Right lobe of liver (tissue), 6 donors: ENCODE measurements around the gene ERFE. TPM values are rescaled to one million over a fixed set of nuclear protein-coding genes. Genes with fewer than 3 reads are reported as not detected.

Experiments used
- ATAC-seq, 4 donors: fragments of 200-7000 bp; cut with Tn5 transposase; one replicate each; pipeline ENCODE4 v1.9.1; 2020; ENCODE audit warnings: mild to moderate bottlenecking in 4 of 4, moderate library complexity in 4 of 4
- DNase-seq, 3 donors: peaks; one replicate each; pipeline ENCODE4 v3.0.0-alpha.2; 2020
- H3K27ac ChIP-seq, 3 donors: fragments of 200-600 bp; one replicate each; pipeline ENCODE4 v1.8.0; 2022
- H3K27me3 ChIP-seq, 2 donors: fragments of 200-600 bp; one replicate each; pipeline ENCODE4 v1.8.0; 2022
- H3K36me3 ChIP-seq, 4 donors: fragments of 200-600 bp; sonication (generic) in 1 of 4; one replicate each; pipeline versions ENCODE4 v1.5.1 to v1.8.0; 2017 to 2022; ENCODE audit warnings: control low read depth in 1 of 4
- H3K4me1 ChIP-seq, 4 donors: fragments of 200-600 bp; sonication (generic) in 1 of 4; one replicate each; pipeline versions ENCODE4 v1.5.1 to v1.8.0; 2017 to 2022; ENCODE audit warnings: control low read depth in 1 of 4
- H3K4me3 ChIP-seq, 3 donors: fragments of 200-600 bp; one replicate each; pipeline ENCODE4 v1.8.0; 2022
- H3K9me3 ChIP-seq, 4 donors: fragments of 200-600 bp; sonication (generic) in 1 of 4; one replicate each; pipeline versions ENCODE4 v1.5.1 to v1.8.0; 2017 to 2022; ENCODE audit warnings: control low read depth in 1 of 4
- CTCF ChIP-seq, 4 donors: fragments of 200-600 bp in 3 of 4; fragments of 450-650 bp in 1 of 4; IDR thresholded peaks; one replicate each; pipeline versions ENCODE4 v1.5.1 to v1.8.0; 2016 to 2022; ENCODE audit warnings: antibody characterized with exemption in 4 of 4, mild to moderate bottlenecking in 2 of 4
- POLR2A ChIP-seq: fragments of 450-650 bp; IDR thresholded peaks from one replicate; pipeline ENCODE4 v1.6.1; 2017; ENCODE audit warnings: antibody characterized with exemption, mild to moderate bottlenecking
- WGBS: methylation state at CpG from one replicate; pipeline ENCODE4 v1.1.6; 2018; ENCODE audit warnings: low coverage, low lambda C conversion rate; ENCODE audit not compliant: insufficient coverage; ENCODE audit errors: missing lambda C conversion rate; 5-methylcytosine and 5-hydroxymethylcytosine counted together
- intact Hi-C, 2 donors: fragments of 100-400 bp; cut with DNase I; formaldehyde crosslinking; loops; one replicate each; pipeline versions ENCODE4 v1.11.2 to v1.14.1; 2022
- total RNA-seq, 6 experiments: library from RNA; depleted of rRNA in 2 of 6; stranded (reverse); fragments of >200 nt in 2 of 6; fragmentation: NEBNext Ultra II Directional in 3 of 6; extraction: Animal tissue kit (Norgen Biotek cat#: 25700) in 3 of 6; gene quantifications; one replicate each; pipeline versions ENCODE4 v1.1.0 to v1.2.4, GENCODE V29; 2016 to 2023
- donor health status: DM: no; HTN: yes; CAD: no.
- donor health status: DM: no; HTN: no; CAD: no.
- donor health status: DM: no; HTN: no; CAD: no.
- donor health status: DM: no; HTN: yes; CAD: no.
- donor health status: DM: no; HTN: yes; CAD: no.

The ERFE gene
- total RNA-seq, 6 experiments from 2014 or later = 0.27 to 1.4 (median 0.31) TPM; not detected in 3

GRCh38 chr2:238120463-238121298, 38.1 kb upstream of the ERFE start:
- Histone ChIP-seq H3K36me3 (no peaks in the 10 kb centered on the region), H3K4me3 (no peak overlapping the region), H3K27ac (no peak overlapping the region), H3K4me1 (no peaks in the 10 kb centered on the region), H3K27me3 (no peaks in the 10 kb centered on the region), H3K9me3 (no peaks in the 10 kb centered on the region)
- TF ChIP-seq POLR2A (no peak), CTCF (IDR thresholded peaks at IDR 0.05) (no peak)
- peak in 2 of 3 donors; percentile 12 to 26 for DNase-seq
- no CpG with 5 or more reads among the region's 30 CpGs for WGBS
- no peak for ATAC-seq
- intact Hi-C loops = no loop called here

- H3K4me1 ChIP-seq = no peaks in the 10 kb centered on the region
- TF ChIP-seq POLR2A = no peak
- no peak for TF ChIP-seq CTCF (IDR thresholded peaks at IDR 0.05)
- no peak for ATAC-seq
- DNase-seq = peak in 1 of 3 donors; percentile 47
- no peak overlapping the region for H3K27ac ChIP-seq
- H3K4me3 ChIP-seq = no peak overlapping the region
- H3K27me3 ChIP-seq = no peaks in the 10 kb centered on the region
- H3K9me3 ChIP-seq = no peaks in the 10 kb centered on the region
- H3K36me3 ChIP-seq = no peaks in the 10 kb centered on the region
- intact Hi-C loops = no loop called here
- WGBS = 82% methylated on average over 9 of the region's 27 CpGs
Observed at GRCh38 chr2:238121511-238122286, 37.1 kb upstream of the ERFE start.

- Histone ChIP-seq H3K4me3 (no peak overlapping the region), H3K27me3 (no peaks in the 10 kb centered on the region), H3K36me3 (no peaks in the 10 kb centered on the region), H3K9me3 (no peaks in the 10 kb centered on the region), H3K27ac (no peak overlapping the region), H3K4me1 (no peaks in the 10 kb centered on the region)
- intact Hi-C loops = no loop called here
- DNase-seq (peak in 2 of 3 donors; percentile 18 to 48), ATAC-seq (no peak)
- 80% methylated on average over 1 of the region's 29 CpGs for WGBS
- no peak for TF ChIP-seq CTCF (IDR thresholded peaks at IDR 0.05)
- TF ChIP-seq POLR2A = no peak
Observed at GRCh38 chr2:238122287-238123217, 36.2 kb upstream of the ERFE start.

GRCh38 chr2:238123218-238123971, 35.4 kb upstream of the ERFE start:
- 95% methylated on average over 7 of the region's 22 CpGs for WGBS
- Histone ChIP-seq H3K27ac (no peak overlapping the region), H3K27me3 (no peaks in the 10 kb centered on the region), H3K4me1 (no peaks in the 10 kb centered on the region), H3K36me3 (no peaks in the 10 kb centered on the region), H3K9me3 (no peaks in the 10 kb centered on the region), H3K4me3 (no peak overlapping the region)
- intact Hi-C loops = no loop called here
- TF ChIP-seq POLR2A = no peak
- ATAC-seq (no peak), DNase-seq (peak in 1 of 3 donors; percentile 53)
